PC-9 (cell line): ENCODE measurements around the gene IL31RA. TPM values are rescaled to one million over a fixed set of nuclear protein-coding genes. Genes with fewer than 3 reads are reported as not detected.

Source experiments
- BruUV-seq: library from RNA; stranded (reverse); fragments of 400-500 nt; replicated peaks from 2 replicates; lab custom pipeline; 2021; lab: Mats Ljungman, UMichigan
- CTCF ChIA-PET: fragments of 300-600 bp; sonication (Branson Sonifier 250); formaldehyde crosslinking; loops from one replicate; lab custom pipeline; 2022; ENCODE audit warnings: antibody characterized with exemption; lab: Charles Lee
- POLR2A ChIA-PET: fragments of 300-600 bp; sonication (Branson Sonifier 250); formaldehyde crosslinking; loops from one replicate; lab custom pipeline; 2022; ENCODE audit warnings: antibody characterized with exemption; ENCODE audit not compliant: unreplicated experiment; lab: Charles Lee
- DNase-seq, 2 experiments: peaks; one replicate each; pipeline versions ENCODE4 v3.0.0 to v3.0.0-alpha.2; 2015 to 2022; ENCODE audit warnings: mixed read lengths in 1 of 2
- H2AFZ ChIP-seq: fragments of 200-600 bp; sonication (generic); 2 replicates; pipeline ENCODE4 v1.8.1; 2017; ENCODE audit warnings: antibody characterized with exemption
- H3F3A ChIP-seq: fragments of 200-600 bp; sonication (generic); 2 replicates; pipeline ENCODE4 v1.8.1; 2017; ENCODE audit warnings: antibody characterized with exemption, mild to moderate bottlenecking, low read depth; ENCODE audit not compliant: insufficient read depth
- H3K27ac ChIP-seq: fragments of 200-600 bp; sonication (generic); 2 replicates; pipeline ENCODE4 v1.6.1; 2016; ENCODE audit warnings: mixed run types
- H3K27me3 ChIP-seq: fragments of 200-600 bp; sonication (generic); 2 replicates; pipeline ENCODE4 v1.6.1; 2016; ENCODE audit warnings: low read depth, mixed run types; ENCODE audit not compliant: insufficient read depth
- H3K36me3 ChIP-seq: fragments of 200-600 bp; sonication (generic); 2 replicates; pipeline ENCODE4 v1.6.1; 2016; ENCODE audit warnings: low read depth, mixed run types
- H3K4me1 ChIP-seq: fragments of 200-600 bp; sonication (generic); replicated peaks from 2 replicates; pipeline ENCODE4 v1.6.1; 2016; ENCODE audit warnings: mixed run types; ENCODE audit not compliant: insufficient read depth
- H3K4me2 ChIP-seq: fragments of 200-600 bp; sonication (generic); 2 replicates; pipeline ENCODE4 v1.6.1; 2017; ENCODE audit warnings: mixed run types
- H3K4me3 ChIP-seq: fragments of 200-600 bp; sonication (generic); 2 replicates; pipeline ENCODE4 v1.6.1; 2016; ENCODE audit warnings: mixed run types
- H3K79me2 ChIP-seq: fragments of 200-600 bp; sonication (generic); 2 replicates; pipeline ENCODE4 v1.6.1; 2017; ENCODE audit warnings: low read depth, mixed run types
- H3K9me2 ChIP-seq: fragments of 200-600 bp; sonication (generic); 2 replicates; pipeline ENCODE4 v1.8.1; 2017; ENCODE audit warnings: mild to moderate bottlenecking; ENCODE audit not compliant: insufficient read depth
- H3K9me3 ChIP-seq: fragments of 200-600 bp; sonication (generic); 2 replicates; pipeline ENCODE4 v1.8.1; 2016; ENCODE audit warnings: low read depth; ENCODE audit not compliant: insufficient read depth
- H4K20me1 ChIP-seq: fragments of 200-600 bp; sonication (generic); 2 replicates; pipeline ENCODE4 v1.8.1; 2017; ENCODE audit not compliant: insufficient read depth
- CTCF ChIP-seq: fragments of 200-600 bp; sonication (generic); conservative IDR thresholded peaks from 2 replicates; pipeline ENCODE4 v1.6.1; 2017; ENCODE audit warnings: mixed run types, antibody characterized with exemption, mild to moderate bottlenecking, moderate library complexity
- EZH2 ChIP-seq: fragments of 200-600 bp; sonication (generic); IDR thresholded peaks from 2 replicates; pipeline ENCODE4 v1.8.0; 2017; ENCODE audit warnings: antibody characterized with exemption, low read depth
- intact Hi-C: fragments of 100-400 bp; cut with micrococcal nuclease; formaldehyde crosslinking; loops from one replicate; pipeline ENCODE4 v1.10.0; 2022; ENCODE audit not compliant: unreplicated experiment
- total RNA-seq: library from RNA; stranded (reverse); gene quantifications from 2 replicates; pipeline ENCODE4 v1.2.3, GENCODE V29; 2021

The IL31RA gene
- total RNA-seq, 1 experiment from 2014 or later = 2.0 TPM

- H3K79me2 ChIP-seq = no peaks in the 10 kb centered on the region
- H3F3A ChIP-seq = no peaks in the 10 kb centered on the region
- H3K27ac ChIP-seq = no peak overlapping the region
- no peak overlapping the region for H3K4me3 ChIP-seq
- no peaks in the 10 kb centered on the region for H3K9me2 ChIP-seq
- no TSS peak for BruUV-seq
- H3K27me3 ChIP-seq = no peaks in the 10 kb centered on the region
- H3K4me2 ChIP-seq = no peak overlapping the region
- 0 out of 2 replicates have a peak, but pooled peaks cover 6% of the 10 kb centered on the region for H3K4me1 ChIP-seq
- ChIA-PET POLR2A (interaction anchor here (0.6 kb wide), 1 partner anchor 22 kb away, joined by 3 read pairs; no protein-coding TSS in a partner anchor), CTCF (no interaction called here)
- DNase-seq = no peak
- intact Hi-C loops = no loop called here
- TF ChIP-seq EZH2 (no peak), CTCF (no peak)
- no peak overlapping the region for H2AFZ ChIP-seq
- no peaks in the 10 kb centered on the region for H3K9me3 ChIP-seq
- no peaks in the 10 kb centered on the region for H3K36me3 ChIP-seq
- no peaks in the 10 kb centered on the region for H4K20me1 ChIP-seq
Observed at GRCh38 chr5:55896238-55896637, 45.1 kb downstream of the IL31RA start.

- intact Hi-C loops = no loop called here
Observed at GRCh38 chr5:55896663-55897062, 45.5 kb downstream of the IL31RA start.

GRCh38 chr5:55897206-55897894, 46.2 kb downstream of the IL31RA start:
- no peak overlapping the region for H3K27ac ChIP-seq
- H3F3A ChIP-seq = no peaks in the 10 kb centered on the region
- no peak overlapping the region for H2AFZ ChIP-seq
- CTCF ChIA-PET = no interaction called here
- POLR2A ChIA-PET = no interaction called here
- H3K4me2 ChIP-seq = no peak overlapping the region
- H3K36me3 ChIP-seq = no peaks in the 10 kb centered on the region
- H3K4me1 ChIP-seq = 0 out of 2 replicates have a peak, but pooled peaks cover 6% of the 10 kb centered on the region
- H3K27me3 ChIP-seq = no peaks in the 10 kb centered on the region
- intact Hi-C loops = no loop called here
- H3K9me3 ChIP-seq = no peaks in the 10 kb centered on the region
- no peak for TF ChIP-seq CTCF
- no peak for TF ChIP-seq EZH2
- no TSS peak for BruUV-seq
- H3K9me2 ChIP-seq = no peaks in the 10 kb centered on the region
- no peaks in the 10 kb centered on the region for H3K79me2 ChIP-seq
- H4K20me1 ChIP-seq = no peaks in the 10 kb centered on the region
- no peak overlapping the region for H3K4me3 ChIP-seq
- no peak for DNase-seq

More at GRCh38 chr5:55896663-55897062, 45.5 kb downstream of the IL31RA start:
- POLR2A ChIA-PET = interaction anchor here (0.6 kb wide), 1 partner anchor 22 kb away, joined by 3 read pairs; no protein-coding TSS in a partner anchor
- no peaks in the 10 kb centered on the region for H3K27me3 ChIP-seq
- no peaks in the 10 kb centered on the region for H3K9me3 ChIP-seq
- no peaks in the 10 kb centered on the region for H4K20me1 ChIP-seq
- no peaks in the 10 kb centered on the region for H3F3A ChIP-seq
- 0 out of 2 replicates have a peak, but pooled peaks cover 6% of the 10 kb centered on the region for H3K4me1 ChIP-seq
- CTCF ChIA-PET = no interaction called here
- no peak overlapping the region for H3K4me3 ChIP-seq
- no TSS peak for BruUV-seq
- no peaks in the 10 kb centered on the region for H3K9me2 ChIP-seq
- TF ChIP-seq CTCF (no peak), EZH2 (no peak)
- H2AFZ ChIP-seq = no peak overlapping the region
- H3K79me2 ChIP-seq = no peaks in the 10 kb centered on the region
- no peak overlapping the region for H3K27ac ChIP-seq
- no peak overlapping the region for H3K4me2 ChIP-seq
- DNase-seq = no peak
- no peaks in the 10 kb centered on the region for H3K36me3 ChIP-seq
